Measurements from ENCODE around the gene CD300A. TPM values are rescaled to one million over a fixed set of nuclear protein-coding genes. Genes with fewer than 3 reads are reported as not detected.
"Not testable (repeated sequence)": the region's sequence is repeated elsewhere in the genome, so short reads cannot be mapped to it uniquely, and the experiment has no call there.

The CD300A gene
- total RNA-seq, 1 donor from 2014 or later = not detected

DNA sequence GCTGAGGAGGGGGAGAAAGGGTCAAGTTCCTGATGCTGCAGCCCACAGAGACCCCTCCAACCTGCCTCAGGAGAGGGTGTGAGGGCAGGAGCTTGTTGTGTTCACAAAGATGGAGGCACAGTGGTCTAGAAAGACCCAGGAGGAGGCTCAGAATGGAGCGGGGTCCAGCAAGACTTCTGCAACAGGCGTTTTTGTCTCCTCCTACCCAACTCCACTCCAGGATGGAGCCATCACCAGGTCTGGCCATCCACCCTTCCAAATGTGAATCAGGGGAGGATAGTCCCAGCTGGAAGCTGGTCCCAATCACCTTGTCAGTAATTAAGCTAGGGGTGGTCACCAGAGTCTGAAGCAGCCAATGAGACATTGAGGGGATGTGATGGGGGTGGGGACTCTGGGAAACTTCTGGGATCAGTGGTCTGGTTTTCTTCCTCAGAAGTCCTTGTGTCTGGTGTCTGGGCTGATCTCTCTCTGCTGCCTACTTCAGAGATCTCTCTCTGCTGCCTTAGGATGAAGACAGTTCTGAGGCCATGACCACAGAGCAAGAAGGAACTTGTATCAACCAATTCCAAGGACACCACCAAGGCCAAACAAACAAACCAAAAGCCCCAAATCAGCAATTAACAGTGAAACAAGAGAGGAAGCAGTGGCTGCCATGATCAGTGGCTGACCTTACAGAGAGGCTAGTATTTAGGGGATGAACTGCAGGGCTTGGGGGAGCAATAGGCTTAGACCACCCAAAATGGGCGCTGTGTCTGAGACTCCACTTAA lies 50.3 kb downstream of the CD300A start:
- no peak for DNase-seq (ENCODE audit: extremely low read depth, low read depth, low spot score)

DNA sequence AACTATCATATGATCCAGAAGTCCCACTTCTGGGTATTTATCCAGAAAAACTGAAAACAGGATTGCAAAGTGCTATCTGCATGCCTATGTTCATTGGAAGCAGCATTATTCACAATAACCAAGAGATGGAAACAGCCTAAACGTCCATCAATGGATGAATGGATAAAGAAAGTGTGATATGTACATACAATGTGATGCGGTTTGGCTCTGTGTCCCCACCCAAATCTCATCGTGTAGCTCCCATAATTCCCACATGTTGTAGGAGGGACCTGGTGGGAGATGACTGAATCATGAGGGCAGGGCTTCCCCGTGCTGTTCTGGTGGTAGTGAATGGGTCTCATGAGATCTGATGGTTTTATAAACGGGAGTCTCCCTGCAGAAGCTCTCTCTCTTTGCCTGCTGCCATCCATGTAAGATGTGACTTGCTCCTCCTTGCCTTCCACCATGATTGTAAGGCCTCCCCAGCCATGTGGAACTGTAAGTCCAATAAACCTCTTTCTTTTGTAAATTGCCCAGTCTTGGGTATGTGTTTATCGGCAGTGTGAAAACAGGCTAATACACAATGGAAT lies 52.1 kb downstream of the CD300A start:
- not testable (repeated sequence) for DNase-seq (ENCODE audit: extremely low read depth, low read depth, low spot score)

DNA sequence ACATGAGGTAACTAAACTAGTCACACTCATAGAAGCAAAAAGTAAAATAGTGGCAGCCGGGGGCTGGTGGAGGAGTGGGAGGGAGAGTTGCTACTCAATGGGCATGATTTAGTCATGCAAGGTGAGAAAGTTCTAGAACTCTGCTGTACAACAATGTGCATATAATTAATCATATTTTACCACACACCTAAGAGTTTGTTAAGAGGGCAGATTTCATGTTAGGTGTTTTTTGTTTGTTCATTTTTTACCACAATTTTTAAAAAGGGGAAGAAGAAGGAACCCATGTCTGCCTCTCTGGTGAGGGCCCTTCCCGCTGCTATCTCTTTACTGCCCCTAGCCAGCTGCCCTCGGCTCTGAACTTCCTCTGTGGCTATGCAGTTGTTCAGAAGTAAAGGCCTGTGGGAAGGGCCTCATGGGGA lies 53.6 kb downstream of the CD300A start:
- no peak for DNase-seq (ENCODE audit: extremely low read depth, low read depth, low spot score)

DNA sequence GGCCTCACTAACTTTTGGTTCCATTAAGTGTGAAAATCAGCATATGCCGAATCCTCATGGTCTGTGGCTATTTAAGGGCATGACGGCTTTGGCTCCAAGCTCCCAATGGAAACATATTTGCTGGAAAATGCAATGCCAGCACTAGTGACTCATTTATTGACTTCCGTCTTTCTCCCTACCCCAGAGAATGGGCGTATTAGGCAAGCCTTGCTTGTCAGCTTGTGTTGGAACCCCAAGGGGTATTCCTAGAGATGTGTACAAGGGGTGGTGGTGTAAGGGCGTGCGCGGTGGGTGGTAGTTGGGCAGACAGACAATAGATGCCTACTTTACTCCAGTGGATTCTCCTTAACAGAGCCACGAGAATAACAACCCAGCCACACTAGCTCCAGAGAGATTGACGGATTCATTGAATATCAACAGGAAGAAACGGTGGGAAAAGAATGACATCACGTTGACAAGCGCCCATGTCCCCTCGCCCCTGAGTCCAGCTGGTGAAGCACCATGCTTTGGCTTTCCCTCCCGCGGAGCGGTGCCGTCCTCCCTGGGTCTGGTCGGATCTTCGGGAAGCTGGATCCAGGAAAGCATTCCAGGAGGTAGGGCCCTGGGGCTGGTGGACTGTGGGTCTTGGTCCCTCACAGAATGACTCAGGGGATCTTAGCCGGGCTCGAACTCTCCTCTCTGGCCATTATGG lies 54.5 kb downstream of the CD300A start:
- no peak for DNase-seq (ENCODE audit: extremely low read depth, low read depth, low spot score)

DNA sequence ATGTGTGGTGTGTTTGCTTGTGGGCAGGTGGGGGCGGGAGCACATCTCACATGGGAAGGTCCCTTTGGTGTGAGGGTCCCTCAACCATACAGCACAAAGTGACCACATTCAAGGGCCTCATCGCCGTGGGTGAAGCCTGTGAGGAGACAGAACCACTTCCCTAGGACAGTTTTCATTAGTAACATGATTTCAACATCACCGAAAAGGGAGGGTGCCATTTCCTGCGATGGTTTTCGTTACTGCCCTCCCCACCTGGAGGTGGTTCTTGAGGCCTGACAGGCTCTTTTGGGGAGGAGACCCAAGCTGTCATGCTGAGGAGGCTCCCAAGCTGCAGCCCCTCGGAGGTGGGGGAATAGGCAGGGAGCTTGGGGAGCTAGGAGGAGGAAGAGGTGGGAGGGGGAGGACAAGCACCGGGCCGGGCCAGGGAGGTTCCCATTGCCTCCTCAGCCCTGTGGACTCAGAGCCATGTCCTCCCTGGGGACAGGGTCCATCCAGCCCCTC lies 55.3 kb downstream of the CD300A start:
- no peak for DNase-seq (ENCODE audit: extremely low read depth, low read depth, low spot score)

DNA sequence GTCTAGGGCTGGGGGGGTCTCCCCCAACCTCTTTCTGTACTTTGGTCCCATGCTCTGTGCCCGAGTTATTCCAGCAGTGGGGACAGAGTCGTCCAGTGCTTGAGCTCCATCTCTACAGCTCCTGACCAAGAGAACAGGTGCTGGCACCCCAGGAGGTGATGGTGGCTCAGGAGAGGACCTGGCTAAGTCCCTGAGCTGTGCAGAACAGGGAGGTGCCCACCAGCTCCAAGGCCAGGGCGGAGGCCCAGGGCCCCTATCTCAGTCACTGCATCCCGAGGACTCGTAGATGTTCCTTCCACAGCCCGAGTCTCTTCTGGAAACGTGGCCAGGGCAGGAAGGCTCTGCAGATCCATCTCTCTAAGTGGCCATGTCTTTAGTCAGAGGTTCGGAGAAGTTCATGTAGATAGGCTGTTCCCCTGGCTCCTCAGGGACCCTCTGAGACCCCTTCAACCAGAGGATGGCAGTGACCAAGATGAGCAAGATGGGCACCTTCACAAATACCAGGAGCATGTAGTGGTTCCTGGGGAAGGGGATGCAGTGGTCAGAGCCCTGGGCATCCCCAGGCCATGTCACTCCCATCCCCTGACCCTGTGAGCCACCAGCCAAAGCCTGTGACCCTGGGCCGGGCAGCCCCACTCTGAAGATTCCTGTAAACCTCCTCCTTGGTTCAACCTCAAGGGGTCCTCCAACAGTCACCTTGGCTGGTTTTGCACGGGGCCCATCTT lies 56.1 kb downstream of the CD300A start:
- DNase-seq (ENCODE audit: extremely low read depth, low read depth, low spot score) = no peak

DNA sequence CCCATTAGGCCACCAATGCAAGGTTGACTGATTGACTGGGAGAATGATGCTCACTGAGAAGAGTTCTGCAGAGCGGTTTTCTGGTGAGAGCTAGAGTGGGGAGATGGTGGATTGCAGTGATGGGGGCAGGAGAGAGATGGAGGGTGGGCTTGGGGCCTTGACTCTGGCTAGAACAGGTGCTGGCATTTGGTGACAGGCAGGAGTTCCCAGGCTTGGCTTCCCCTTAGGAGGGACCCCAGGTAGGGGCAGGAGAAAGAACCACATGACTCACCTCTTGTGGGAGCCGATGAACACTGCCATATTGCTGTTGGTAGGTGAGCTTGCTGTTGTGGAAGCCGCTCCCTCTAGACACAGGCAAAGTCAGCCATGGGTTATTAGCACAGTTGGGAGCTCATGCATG lies 56.9 kb downstream of the CD300A start:
- no peak for DNase-seq (ENCODE audit: extremely low read depth, low read depth, low spot score)

DNA sequence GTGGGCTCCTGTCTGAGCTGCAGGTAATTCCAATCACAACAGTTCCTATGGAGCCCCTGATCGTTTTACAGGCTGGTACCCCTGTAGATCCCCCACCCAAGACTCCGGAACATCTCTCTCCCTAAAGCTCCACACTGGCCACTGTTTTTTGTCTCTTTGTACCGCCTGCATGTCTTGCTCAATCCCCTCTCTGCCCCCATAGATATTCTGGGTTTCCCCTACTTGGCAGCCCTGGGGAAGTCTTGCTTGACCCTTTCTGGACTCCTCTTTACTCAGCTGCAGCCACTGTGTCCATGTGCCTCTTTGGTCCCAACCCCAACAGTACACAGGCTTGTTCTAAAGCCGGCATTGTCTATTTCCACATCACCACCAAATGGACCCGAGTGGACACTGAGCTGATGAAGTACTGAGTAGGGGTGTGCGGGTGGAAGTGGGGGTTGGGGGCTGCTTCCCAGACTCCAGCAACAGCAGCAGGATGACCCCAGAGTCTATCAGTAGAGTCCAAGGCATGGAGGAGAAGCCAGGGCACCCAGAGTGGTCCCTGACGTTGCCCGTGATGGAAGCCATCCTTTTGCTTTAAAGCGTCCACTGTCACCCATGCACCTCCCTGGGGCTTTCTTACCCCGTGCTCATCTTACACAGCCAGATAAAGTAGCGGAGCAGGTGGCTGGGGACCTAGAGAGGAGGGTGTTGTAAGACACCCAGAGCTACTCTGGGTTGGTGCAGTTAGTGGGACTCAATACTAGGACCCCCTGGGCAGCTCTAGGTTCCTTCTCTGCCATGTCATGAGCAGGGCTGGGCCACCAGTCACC lies 58.4 kb downstream of the CD300A start:
- no peak for DNase-seq (ENCODE audit: extremely low read depth, low read depth, low spot score)

DNA sequence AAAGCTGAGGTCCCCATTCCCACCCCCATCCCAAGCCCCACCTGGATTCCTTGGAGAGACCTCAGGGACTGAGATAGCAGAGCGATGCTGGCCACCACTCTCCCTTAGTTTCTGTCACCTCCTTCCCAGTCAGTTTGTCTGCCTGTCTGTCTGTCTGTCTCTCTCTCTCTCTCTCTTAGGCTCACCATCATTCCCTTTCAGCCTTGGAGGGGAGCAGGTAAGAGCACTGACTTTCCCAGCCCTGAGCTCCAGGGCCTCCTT lies 59.0 kb downstream of the CD300A start:
- DNase-seq (ENCODE audit: extremely low read depth, low read depth, low spot score) = no peak

DNA sequence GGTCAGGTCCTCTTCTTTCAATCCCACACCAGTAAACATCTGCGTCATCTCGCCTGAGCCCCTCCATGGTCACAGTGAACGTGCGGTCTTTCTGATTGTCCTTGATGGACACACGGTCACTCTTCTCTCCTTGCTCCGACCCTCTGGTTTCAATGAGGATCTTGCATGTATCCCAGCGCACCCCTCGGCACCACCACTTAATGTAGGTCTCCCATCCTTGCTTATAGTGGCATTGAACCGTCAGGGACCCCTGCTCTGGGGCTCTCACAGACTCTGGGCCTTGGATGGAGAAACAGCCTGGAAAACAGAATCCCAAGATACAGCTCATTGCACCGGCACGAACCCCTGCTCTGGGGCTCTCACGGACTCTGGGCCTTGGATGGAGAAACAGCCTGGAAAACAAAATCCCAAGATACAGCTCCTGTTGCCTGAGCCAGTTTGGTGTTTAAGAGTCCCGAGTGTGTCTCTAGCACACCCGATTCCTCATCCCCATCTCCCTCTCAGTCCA lies 59.4 kb downstream of the CD300A start:
- DNase-seq (ENCODE audit: extremely low read depth, low read depth, low spot score) = no peak

DNA sequence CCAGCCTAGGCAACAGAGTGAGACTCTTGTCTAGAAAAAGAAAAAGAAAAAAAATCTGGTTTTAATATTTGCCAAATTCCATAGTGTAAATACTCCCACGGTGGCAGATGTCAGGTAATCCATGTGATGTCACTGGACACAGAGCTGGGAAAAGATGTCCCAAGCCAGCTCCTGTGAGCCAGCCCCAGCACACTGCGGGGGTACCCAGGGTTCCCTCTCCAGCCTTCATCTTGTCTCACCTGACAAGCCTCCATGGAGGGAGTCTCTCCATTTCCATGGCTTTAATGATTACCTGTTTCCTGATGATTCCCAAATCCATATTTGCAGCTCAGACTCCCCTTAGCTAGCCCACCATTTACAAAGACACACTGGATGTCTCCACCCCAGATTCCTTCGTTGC lies 60.2 kb downstream of the CD300A start:
- DNase-seq (ENCODE audit: extremely low read depth, low read depth, low spot score) = no peak

DNA sequence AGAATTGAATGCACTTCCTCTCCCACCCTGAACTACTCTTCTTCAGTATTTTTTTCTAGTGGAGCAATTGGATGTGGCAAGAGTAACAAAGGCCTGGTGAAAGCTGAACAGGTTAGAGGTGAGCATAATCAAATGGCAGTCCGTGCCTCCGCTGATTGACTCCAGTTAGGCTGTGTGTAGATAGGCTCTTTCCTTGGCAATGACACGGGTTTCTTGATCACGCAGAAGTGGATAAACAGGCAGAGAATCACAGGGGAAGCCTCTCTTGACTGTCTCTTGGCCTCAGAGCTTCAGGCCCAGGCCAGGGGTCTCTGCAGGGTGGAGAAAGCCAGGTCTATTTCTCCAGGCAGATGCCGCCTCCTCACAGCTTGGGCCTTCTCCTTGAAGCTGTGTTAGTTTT lies 60.6 kb downstream of the CD300A start:
- no peak for DNase-seq (ENCODE audit: extremely low read depth, low read depth, low spot score)

DNA sequence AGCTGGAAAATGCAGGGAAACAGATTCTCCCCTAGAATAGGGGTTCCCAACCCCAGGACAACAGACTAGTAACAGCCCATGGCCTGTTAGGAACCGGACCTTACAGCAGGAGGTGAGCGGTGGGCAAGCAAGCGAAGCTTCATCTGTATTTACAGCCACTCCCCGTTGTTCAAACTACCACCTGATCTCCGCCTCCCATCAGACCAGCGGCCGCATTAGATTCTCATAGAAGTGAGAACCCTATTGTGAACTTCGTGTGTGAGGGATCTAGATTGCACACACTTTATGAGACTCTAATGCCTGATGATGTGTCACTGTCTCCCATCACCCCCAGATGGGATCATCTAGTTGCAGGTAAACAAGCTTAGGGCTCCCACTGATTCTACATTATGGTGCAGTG lies 61.3 kb downstream of the CD300A start:
- DNase-seq (ENCODE audit: extremely low read depth, low read depth, low spot score) = no peak

DNA sequence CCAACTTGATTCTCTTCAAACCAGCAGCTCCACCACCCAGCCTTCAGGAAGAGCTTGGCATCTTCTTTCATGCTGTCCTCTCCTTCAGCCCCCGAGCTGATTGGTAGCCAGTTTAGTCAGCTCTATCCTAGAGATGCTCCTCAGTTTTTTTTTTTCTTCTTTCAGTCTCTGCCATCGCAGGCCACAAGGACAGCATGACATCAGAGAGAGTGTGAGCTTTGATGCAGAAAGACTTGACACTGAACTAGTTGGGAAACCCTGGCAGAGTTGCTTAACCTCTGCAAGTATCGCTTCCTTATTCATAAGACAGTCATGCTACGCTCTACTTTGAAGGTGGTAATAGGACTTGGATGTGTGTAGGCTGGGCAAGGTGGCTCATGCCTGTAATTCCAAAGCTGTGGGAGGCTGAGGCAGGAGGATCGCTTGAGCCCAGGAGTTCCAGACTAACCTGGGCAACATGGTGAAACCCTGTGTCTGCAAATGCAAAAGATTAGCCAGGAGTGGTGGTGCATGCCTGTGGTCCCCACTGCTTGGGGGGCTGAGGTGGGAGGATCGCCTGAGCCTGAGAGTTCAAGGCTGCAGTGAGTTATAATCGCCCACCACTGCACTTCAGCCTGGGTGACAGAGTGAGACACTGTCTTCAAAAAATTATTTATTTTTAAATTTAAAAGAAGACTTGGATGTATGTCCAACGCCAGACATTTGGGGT lies 62.2 kb downstream of the CD300A start:
- DNase-seq (ENCODE audit: extremely low read depth, low read depth, low spot score) = no peak

DNA sequence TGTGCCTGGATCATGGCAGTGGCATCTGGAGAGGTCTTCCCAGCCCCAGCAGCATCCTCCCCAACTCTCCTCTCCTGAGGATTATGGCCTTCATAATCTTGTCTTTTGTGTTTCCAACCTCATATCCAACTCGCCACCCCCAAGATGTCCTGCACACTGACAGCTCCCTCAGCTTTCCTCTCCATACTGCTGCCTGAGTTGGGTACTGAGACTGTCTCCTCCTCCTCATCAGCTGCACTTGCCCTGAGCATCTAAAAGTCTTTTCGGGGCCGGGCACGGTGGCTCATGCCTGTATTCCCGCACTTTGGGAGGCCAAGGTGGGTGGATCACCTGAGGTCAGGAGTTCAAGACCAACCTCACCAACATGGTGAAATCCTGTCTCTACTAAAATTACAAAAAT lies 62.8 kb downstream of the CD300A start:
- no peak for DNase-seq (ENCODE audit: extremely low read depth, low read depth, low spot score)

DNA sequence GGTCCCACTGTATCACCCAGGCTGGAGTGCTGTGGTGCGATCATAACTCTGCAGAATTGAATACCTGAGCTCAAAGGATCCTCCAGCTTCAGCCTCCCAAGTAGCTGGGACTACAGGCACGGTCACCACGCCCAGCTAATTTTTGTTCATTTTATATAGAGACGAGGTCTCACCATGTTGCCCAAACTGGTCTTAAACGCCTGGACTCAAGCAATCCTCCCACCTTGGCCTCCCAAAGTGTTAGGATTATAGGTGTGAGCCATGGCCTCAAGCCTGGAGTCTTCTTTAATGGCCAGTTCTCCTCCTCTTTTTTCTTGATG lies 64.4 kb downstream of the CD300A start:
- DNase-seq (ENCODE audit: extremely low read depth, low read depth, low spot score) = no peak

DNA sequence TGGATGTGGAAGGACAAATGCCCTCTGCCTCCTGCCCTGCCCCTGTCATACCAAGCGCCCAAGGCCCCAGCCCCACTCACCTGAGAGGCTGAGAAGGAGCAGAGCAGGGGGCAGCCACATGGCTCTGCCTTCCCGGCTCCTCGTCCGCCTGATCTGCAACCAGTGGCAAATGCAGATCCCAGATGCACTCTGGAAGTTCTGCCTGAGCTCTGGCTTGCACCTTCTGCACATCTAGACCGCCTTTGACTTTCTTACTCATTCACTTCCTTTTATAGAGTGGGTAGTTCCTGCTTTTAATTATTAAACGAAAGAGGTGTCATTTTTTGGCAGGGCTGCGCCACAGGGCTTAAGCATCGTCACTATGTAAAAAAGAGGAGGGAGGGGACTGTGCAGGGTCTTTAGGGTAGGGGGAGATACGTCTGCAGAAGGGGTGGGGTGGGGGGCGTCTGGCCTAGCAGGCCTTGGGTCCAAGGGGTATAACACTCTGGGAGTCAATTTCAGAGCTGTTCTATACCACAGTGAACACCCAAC lies 64.9 kb downstream of the CD300A start, which contains the start of gene CD300LB:
Gene CD300LB (minus strand): TSS at position 245 of the 531 bp plus-strand sequence. CDS start 125 bp downstream, at position 120.
- DNase-seq (ENCODE audit: extremely low read depth, low read depth, low spot score) = no peak

DNA sequence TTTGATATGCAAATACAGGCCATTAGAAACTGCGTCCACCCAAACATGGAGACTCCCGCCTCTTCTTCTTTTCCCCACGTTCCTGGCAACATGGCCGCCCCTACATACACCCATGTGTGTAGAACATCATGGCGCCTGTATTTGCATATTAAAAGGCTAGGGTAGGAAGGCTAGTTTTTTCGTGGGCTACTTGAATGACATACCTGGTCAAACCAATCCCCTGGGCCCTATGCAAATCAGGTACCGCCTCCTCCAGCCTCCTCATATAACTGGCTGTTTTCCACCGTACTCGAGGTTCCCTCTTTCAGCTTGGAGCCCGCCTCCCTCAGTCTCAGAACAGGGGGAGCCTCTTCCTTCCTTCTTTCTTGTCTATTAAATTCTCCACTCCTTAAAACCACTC lies 65.7 kb downstream of the CD300A start:
- no peak for DNase-seq (ENCODE audit: extremely low read depth, low read depth, low spot score)
